Ovary (tissue), 3 donors: Measurements from ENCODE around the gene MAN1C1.

Experiments used
- CTCF ChIP-seq, 3 donors: fragments of 450-650 bp in 2 of 3; fragments of 200-600 bp in 1 of 3; IDR thresholded peaks; one replicate each; pipeline versions ENCODE4 v1.5.1 to v1.8.0; 2016 to 2022; ENCODE audit warnings: antibody characterized with exemption in 3 of 3, mild to moderate bottlenecking in 1 of 3
- POLR2A ChIP-seq: fragments of 450-650 bp; IDR thresholded peaks from one replicate; pipeline ENCODE4 v1.6.1; 2017; ENCODE audit warnings: antibody characterized with exemption, mild to moderate bottlenecking, moderate library complexity
- donor health status: DM: no; HTN: no; CAD: no.

GRCh38 chr1:25615172-25615541 lies 1.4 kb upstream of the MAN1C1 start:
- TF ChIP-seq CTCF (IDR thresholded peaks at IDR 0.05) (no peak), POLR2A (no peak)
